ENCODE results near the gene SLC7A14.

DNA sequence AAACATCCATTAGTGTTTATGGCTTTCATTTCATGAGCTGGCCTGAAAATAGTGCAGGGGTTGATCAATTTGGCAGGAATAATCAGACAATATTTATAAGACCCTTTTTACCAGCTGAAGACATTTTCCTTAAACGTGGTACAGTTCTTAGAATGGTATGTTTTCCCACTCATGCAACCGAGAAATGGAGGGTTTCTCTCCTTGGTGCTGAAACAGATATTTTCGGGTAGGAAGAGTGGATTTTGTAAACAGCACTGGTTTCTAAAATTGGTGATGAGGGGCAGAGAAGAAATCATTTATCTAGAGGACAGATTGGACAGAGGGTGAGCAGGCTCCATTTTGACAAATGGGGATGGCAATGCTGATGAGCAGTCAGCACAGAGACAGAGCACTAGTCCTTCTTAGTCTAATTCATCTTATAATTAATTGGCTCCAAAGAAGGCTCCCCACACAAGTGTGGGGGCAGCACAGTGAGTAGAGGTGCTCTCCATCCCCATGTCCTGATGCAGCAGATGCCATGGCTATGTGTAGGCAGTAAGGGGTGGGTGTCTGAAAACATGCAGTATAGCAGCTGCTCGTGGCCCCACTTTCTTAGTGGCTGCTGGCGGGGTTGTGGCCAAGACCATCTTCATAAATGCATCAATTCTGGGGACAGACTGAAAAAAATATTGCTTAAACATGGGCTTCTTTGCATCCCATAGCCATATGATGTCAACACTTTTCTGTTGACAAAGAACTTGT, 18.1 kb upstream of the SLC7A14 start:
- TF ChIP-seq JUN (IDR thresholded peaks at IDR 0.05) (no peak), RFX5 (IDR thresholded peaks at IDR 0.05) (no peak), ESRRA (IDR thresholded peaks at IDR 0.05; ENCODE audit: borderline replicate concordance, low read length) (no peak), RCOR1 (IDR thresholded peaks at IDR 0.05; ENCODE audit: low read depth, low read length) (no peak), RAD21 (conservative IDR thresholded peaks at IDR 0.05 in 1 of 2, IDR thresholded peaks at IDR 0.05 in 1 of 2) (no peak)
- TF ChIP-seq, protein P1, sequence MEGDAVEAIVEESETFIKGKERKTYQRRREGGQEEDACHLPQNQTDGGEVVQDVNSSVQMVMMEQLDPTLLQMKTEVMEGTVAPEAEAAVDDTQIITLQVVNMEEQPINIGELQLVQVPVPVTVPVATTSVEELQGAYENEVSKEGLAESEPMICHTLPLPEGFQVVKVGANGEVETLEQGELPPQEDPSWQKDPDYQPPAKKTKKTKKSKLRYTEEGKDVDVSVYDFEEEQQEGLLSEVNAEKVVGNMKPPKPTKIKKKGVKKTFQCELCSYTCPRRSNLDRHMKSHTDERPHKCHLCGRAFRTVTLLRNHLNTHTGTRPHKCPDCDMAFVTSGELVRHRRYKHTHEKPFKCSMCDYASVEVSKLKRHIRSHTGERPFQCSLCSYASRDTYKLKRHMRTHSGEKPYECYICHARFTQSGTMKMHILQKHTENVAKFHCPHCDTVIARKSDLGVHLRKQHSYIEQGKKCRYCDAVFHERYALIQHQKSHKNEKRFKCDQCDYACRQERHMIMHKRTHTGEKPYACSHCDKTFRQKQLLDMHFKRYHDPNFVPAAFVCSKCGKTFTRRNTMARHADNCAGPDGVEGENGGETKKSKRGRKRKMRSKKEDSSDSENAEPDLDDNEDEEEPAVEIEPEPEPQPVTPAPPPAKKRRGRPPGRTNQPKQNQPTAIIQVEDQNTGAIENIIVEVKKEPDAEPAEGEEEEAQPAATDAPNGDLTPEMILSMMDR (IDR thresholded peaks at IDR 0.05) = no peak
